ENCODE results near the gene FST. TPM values are rescaled to one million over a fixed set of nuclear protein-coding genes. Genes with fewer than 3 reads are reported as not detected.
A peak's percentile ranks its signal among the peaks of the same experiment; 100 is the strongest.

FST gene, protein sequence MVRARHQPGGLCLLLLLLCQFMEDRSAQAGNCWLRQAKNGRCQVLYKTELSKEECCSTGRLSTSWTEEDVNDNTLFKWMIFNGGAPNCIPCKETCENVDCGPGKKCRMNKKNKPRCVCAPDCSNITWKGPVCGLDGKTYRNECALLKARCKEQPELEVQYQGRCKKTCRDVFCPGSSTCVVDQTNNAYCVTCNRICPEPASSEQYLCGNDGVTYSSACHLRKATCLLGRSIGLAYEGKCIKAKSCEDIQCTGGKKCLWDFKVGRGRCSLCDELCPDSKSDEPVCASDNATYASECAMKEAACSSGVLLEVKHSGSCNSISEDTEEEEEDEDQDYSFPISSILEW
- total RNA-seq = 12.3 to 14.3 TPM (median 12.7 TPM) in 3 replicates

DNA sequence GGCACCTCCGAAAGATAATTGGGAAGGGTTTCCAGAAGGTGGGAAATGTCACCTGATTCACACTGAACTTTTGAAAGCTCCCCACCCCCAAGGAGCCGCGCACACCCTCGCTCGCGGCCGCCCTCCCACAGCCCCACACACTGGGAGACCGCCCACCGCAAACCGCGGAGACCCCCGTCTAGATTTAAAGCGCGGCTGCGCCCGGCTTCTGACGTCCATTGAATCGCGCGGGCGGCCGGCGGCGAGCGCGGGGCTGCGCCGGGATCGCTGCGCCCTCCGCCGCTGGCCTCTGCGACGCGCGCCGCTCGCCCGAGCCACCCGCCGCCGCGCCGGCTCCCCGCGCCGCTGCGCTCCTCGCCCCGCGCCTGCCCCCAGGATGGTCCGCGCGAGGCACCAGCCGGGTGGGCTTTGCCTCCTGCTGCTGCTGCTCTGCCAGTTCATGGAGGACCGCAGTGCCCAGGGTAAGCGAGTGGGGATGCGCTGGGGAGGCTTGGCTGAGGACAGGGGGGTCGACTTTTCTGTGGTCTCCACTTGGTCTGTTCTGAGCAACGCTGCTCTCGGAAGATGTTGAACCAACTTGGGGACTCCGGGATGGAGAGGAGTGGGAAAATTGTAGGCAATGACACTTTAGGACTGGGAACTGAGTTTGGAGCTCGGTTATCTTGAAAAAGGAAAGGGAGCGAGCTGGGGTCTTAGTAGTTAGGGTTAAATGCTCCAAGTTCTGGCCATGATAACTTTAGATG lies at the start of gene FST:
FST (plus strand) TSS at position 214 of the 743 bp plus-strand sequence; CDS start at position 377, 163 bp downstream.
- Mint-ChIP-seq H3K4me1 (peaks cover 37% of the 10 kb centered on the region), H3K27ac (peak within 1 kb of the TSS; percentile 87), H3K27me3 (ENCODE audit: low read depth) (peaks cover 66% of the 10 kb centered on the region), H3K36me3 (peaks cover 3% of the 10 kb centered on the region), H3K9me3 (no peaks in the 10 kb centered on the region), H3K4me3 (peak within 1 kb of the TSS; percentile 87)
- TF ChIP-seq, protein P1, sequence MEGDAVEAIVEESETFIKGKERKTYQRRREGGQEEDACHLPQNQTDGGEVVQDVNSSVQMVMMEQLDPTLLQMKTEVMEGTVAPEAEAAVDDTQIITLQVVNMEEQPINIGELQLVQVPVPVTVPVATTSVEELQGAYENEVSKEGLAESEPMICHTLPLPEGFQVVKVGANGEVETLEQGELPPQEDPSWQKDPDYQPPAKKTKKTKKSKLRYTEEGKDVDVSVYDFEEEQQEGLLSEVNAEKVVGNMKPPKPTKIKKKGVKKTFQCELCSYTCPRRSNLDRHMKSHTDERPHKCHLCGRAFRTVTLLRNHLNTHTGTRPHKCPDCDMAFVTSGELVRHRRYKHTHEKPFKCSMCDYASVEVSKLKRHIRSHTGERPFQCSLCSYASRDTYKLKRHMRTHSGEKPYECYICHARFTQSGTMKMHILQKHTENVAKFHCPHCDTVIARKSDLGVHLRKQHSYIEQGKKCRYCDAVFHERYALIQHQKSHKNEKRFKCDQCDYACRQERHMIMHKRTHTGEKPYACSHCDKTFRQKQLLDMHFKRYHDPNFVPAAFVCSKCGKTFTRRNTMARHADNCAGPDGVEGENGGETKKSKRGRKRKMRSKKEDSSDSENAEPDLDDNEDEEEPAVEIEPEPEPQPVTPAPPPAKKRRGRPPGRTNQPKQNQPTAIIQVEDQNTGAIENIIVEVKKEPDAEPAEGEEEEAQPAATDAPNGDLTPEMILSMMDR (IDR thresholded peaks at IDR 0.05; ENCODE audit: unreplicated experiment) = no peak
- peak in 1 of 2 experiments; percentile 67 for DNase-seq (ENCODE audit: low spot score in 2 of 2, unreplicated experiment in 2 of 2)

DNA sequence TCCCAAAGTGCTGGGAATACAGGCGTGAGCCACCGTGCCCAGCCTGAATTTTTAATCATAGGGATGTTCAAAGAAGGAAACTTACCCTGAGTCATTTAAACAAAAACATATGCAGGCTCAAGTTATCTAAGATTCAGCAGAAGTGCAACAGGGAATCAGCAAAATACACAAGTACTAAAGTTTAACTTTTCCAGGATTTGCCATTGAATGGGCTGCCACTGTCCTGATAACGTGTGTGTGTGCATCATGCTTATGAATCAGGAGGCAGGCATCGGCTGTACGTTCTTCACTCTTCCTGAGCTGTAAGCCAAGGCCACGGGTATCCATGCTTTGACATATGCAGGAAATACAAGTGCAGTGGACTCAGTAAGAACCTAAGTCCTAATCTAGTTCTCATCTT lies 48.8 kb upstream of the FST start:
- DNase-seq (ENCODE audit: low spot score in 2 of 2, unreplicated experiment in 2 of 2) = no peak
- TF ChIP-seq, protein P1 (IDR thresholded peaks at IDR 0.05; ENCODE audit: unreplicated experiment) = no peak
- no peaks in the 10 kb centered on the region for H3K36me3 Mint-ChIP-seq
- no peak overlapping the region for H3K4me3 Mint-ChIP-seq
- H3K4me1 Mint-ChIP-seq = peaks cover 27% of the 10 kb centered on the region
- H3K9me3 Mint-ChIP-seq = peaks cover 3% of the 10 kb centered on the region
- H3K27me3 Mint-ChIP-seq (ENCODE audit: low read depth) = no peaks in the 10 kb centered on the region
- no peak overlapping the region for H3K27ac Mint-ChIP-seq

DNA sequence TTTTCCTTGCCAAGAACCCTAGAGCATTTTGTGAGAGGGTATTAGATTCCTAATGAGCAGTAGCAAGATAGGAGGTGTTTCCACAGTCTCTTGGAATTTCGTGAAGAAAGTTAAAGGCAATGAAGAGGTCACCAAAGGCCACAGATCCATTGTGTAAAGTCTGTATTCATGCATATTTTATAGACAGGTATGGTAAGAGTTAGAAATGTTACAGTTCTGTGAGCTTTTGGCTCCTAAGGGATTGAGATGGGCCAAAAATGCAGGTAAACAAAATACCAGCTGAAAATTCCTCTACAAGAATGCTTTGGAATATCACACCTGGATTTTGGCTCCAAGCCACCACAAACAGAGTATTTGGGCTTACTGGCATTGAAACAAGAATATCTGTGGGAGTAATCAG lies 47.4 kb upstream of the FST start:
- TF ChIP-seq, protein P1 (IDR thresholded peaks at IDR 0.05; ENCODE audit: unreplicated experiment) = no peak
- Mint-ChIP-seq H3K27ac (no peak overlapping the region), H3K36me3 (no peaks in the 10 kb centered on the region), H3K9me3 (peaks cover 3% of the 10 kb centered on the region), H3K4me1 (peaks cover 23% of the 10 kb centered on the region), H3K27me3 (ENCODE audit: low read depth) (no peaks in the 10 kb centered on the region), H3K4me3 (no peak overlapping the region)
- no peak for DNase-seq (ENCODE audit: low spot score in 2 of 2, unreplicated experiment in 2 of 2)

DNA sequence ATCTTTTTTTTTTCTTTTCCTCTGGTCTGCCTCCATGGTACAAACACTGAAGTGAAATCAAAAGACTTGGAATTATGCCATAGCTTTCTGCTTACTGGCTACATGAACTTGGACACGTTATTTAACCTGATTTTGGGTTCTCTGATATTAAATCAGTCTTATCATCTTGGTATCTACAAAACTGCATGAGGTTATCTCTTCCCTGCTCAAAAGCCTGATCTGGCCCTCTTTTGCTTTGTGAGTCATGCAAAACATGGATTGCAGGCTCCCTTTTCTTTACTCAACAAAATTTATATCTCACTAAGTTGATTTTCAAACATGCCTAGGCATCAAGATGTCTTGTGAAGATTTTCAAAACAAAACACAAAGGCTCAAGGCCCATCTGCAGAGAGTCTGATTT lies 45.9 kb upstream of the FST start:
- DNase-seq (ENCODE audit: low spot score in 2 of 2, unreplicated experiment in 2 of 2) = no peak
- H3K4me1 Mint-ChIP-seq = peaks cover 26% of the 10 kb centered on the region
- H3K36me3 Mint-ChIP-seq = no peaks in the 10 kb centered on the region
- H3K27ac Mint-ChIP-seq = no peak overlapping the region
- TF ChIP-seq, protein P1 (IDR thresholded peaks at IDR 0.05; ENCODE audit: unreplicated experiment) = no peak
- no peak overlapping the region for H3K4me3 Mint-ChIP-seq
- peaks cover 3% of the 10 kb centered on the region for H3K9me3 Mint-ChIP-seq
- H3K27me3 Mint-ChIP-seq (ENCODE audit: low read depth) = no peaks in the 10 kb centered on the region

DNA sequence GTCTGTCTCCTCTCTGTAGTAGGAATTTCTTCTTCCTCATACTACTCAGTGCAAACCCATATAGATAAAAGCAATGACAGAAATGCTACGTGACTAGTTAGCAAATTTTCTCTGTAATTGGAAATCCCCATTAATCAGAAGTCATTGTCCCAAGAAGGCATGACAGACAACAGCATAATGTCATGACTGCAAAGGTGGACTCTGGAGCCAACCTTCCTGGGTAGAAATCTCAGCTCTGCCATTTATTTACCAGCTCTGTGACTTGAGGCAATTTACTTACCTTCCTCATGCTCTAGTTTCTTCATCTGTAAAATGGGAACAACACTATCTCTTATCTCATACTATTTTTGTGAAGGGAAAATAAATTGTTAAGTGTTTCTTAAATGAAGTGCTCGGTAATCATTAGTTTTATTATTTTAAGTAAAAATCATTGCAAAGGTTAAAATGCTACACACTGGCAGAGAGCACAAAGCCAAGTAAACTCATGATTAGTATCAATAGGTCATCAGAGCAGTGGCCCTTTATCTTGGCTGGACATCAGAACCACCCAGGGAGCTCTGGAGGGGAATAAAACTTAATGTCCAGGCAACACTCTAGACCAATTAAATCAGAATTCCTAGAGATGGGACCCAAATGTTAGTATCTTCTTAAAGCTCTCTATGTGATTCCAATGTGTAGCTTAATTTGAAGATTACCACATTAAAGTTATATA lies 43.8 kb upstream of the FST start:
- H3K27me3 Mint-ChIP-seq (ENCODE audit: low read depth) = no peaks in the 10 kb centered on the region
- no peak overlapping the region for H3K27ac Mint-ChIP-seq
- peaks cover 23% of the 10 kb centered on the region for H3K4me1 Mint-ChIP-seq
- TF ChIP-seq, protein P1 (IDR thresholded peaks at IDR 0.05; ENCODE audit: unreplicated experiment) = no peak
- no peaks in the 10 kb centered on the region for H3K36me3 Mint-ChIP-seq
- peaks cover 3% of the 10 kb centered on the region for H3K9me3 Mint-ChIP-seq
- no peak for DNase-seq (ENCODE audit: low spot score in 2 of 2, unreplicated experiment in 2 of 2)
- no peak overlapping the region for H3K4me3 Mint-ChIP-seq

Data from mesothelial cell of epicardium (in vitro differentiated cells).